HEK293T (cell line): ENCODE results near the gene SNAPC4.

ENCODE experiments used
- CTCF ChIA-PET: fragments of 350-600 bp; formaldehyde crosslinking; extraction: SDS; loops from one replicate; lab custom pipeline; 2021; ENCODE audit warnings: antibody characterized with exemption, inconsistent platforms; lab: Yijun Ruan, JAX
- POLR2A ChIA-PET: fragments of 350-600 bp; formaldehyde crosslinking; extraction: SDS; loops from one replicate; lab custom pipeline; 2020; ENCODE audit warnings: antibody characterized with exemption, inconsistent platforms; lab: Yijun Ruan, JAX
- DNase-seq: peaks from one replicate; pipeline ENCODE4 v3.0.0; 2012; ENCODE audit warnings: mixed read lengths; ENCODE audit errors: extremely low spot score
- ARNT ChIP-seq: fragments of 450-650 bp; IDR thresholded peaks from 2 replicates; pipeline ENCODE4 v1.6.1; 2017; ENCODE audit warnings: mild to moderate bottlenecking
- CTBP1 ChIP-seq: fragments of 450-650 bp; IDR thresholded peaks from 2 replicates; pipeline ENCODE4 v1.6.1; 2016; ENCODE audit warnings: borderline replicate concordance
- ELF4 ChIP-seq: fragments of 450-650 bp; IDR thresholded peaks from 2 replicates; pipeline ENCODE4 v1.6.1; 2017; ENCODE audit warnings: antibody characterized with exemption
- FOXA1 ChIP-seq: fragments of 450-650 bp; IDR thresholded peaks from 2 replicates; pipeline ENCODE4 v1.6.1; 2016; ENCODE audit warnings: mild to moderate bottlenecking
- FOXK2 ChIP-seq: fragments of 450-650 bp; IDR thresholded peaks from 2 replicates; pipeline ENCODE4 v1.6.1; 2016; ENCODE audit warnings: mild to moderate bottlenecking
- FOXM1 ChIP-seq: fragments of 450-650 bp; IDR thresholded peaks from 2 replicates; pipeline ENCODE4 v1.6.1; 2017; ENCODE audit warnings: mild to moderate bottlenecking, borderline replicate concordance
- HDGF ChIP-seq: fragments of 450-650 bp; IDR thresholded peaks from 2 replicates; pipeline ENCODE4 v1.6.1; 2017; ENCODE audit warnings: antibody characterized with exemption, borderline replicate concordance
- L3MBTL2 ChIP-seq: fragments of 450-650 bp; conservative IDR thresholded peaks from 2 replicates; pipeline ENCODE4 v1.6.1; 2016; ENCODE audit warnings: mild to moderate bottlenecking
- LEF1 ChIP-seq: fragments of 450-650 bp; IDR thresholded peaks from 2 replicates; pipeline ENCODE4 v1.6.1; 2017; ENCODE audit warnings: mild to moderate bottlenecking, borderline replicate concordance
- NFRKB ChIP-seq: fragments of 450-650 bp; IDR thresholded peaks from 2 replicates; pipeline ENCODE4 v1.6.1; 2016; ENCODE audit warnings: mild to moderate bottlenecking, moderate library complexity
- SP1 ChIP-seq: fragments of 450-650 bp; IDR thresholded peaks from 2 replicates; pipeline ENCODE4 v1.6.1; 2017
- SUZ12 ChIP-seq: fragments of 450-650 bp; IDR thresholded peaks from 2 replicates; pipeline ENCODE4 v1.6.1; 2016; ENCODE audit warnings: mild to moderate bottlenecking
- TARDBP ChIP-seq: fragments of 450-650 bp; IDR thresholded peaks from 2 replicates; pipeline ENCODE4 v1.6.1; 2016
- ZNF384 ChIP-seq: fragments of 450-650 bp; IDR thresholded peaks from 2 replicates; pipeline ENCODE4 v1.6.1; 2016
- TF ChIP-seq, protein P1 (sequence below): fragments of 450-650 bp; IDR thresholded peaks from 2 replicates; pipeline ENCODE4 v1.6.1; 2016

SNAPC4 gene

DNA sequence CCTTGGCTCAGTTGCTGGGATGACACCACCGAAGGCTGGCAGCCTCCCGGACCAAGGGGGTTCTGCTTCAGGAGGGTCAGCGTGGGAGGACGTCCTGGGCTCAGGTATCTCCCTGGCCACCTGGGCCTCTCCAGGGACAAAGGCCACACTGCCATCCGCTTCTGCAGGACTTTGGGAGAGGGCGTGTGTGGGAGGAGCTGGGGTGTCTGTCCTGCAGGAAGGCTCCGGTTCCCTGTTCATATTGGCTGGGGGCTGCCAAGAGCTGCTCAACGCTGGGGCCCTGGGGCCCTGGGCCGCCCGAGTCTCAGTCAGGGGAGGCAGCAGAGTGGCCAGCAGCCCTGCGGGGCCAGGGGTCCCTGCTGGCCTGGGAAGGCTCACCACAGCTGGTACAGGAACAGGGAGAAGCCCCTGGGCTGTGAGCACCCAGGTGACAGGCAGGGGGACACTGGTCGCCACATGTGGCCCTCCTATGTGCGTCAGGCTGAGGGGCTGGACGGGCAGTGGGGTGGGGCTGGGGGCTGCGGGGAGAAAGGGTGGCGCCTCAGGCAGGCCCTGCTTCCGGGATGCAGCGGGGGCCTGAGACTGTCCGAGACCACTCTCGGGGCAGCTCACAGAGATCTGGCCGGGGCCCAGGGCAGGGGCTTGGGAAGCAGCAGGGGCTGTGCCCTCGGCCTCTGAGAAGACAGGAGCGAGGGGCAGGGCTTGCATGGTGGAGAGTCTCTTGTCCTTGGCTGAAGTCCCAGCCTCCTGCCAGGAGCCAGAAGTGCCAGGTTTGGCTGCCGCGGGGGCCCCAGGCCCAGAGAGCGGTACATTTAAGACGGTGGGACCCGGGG, 21.6 kb downstream of the SNAPC4 start:
- ChIA-PET POLR2A (no interaction called here), CTCF (interaction anchor here (0.7 kb wide), 1 partner anchor 65 kb away, joined by 11 read pairs; no protein-coding TSS in a partner anchor)
- DNase-seq: no peak
- no peak for TF ChIP-seq ARNT
- TF ChIP-seq NFRKB: no peak
- no peak for TF ChIP-seq CTBP1
- no peak for TF ChIP-seq TARDBP
- TF ChIP-seq LEF1: no peak
- TF ChIP-seq FOXK2: no peak
- no peak for TF ChIP-seq ELF4
- no peak for TF ChIP-seq SP1

DNA sequence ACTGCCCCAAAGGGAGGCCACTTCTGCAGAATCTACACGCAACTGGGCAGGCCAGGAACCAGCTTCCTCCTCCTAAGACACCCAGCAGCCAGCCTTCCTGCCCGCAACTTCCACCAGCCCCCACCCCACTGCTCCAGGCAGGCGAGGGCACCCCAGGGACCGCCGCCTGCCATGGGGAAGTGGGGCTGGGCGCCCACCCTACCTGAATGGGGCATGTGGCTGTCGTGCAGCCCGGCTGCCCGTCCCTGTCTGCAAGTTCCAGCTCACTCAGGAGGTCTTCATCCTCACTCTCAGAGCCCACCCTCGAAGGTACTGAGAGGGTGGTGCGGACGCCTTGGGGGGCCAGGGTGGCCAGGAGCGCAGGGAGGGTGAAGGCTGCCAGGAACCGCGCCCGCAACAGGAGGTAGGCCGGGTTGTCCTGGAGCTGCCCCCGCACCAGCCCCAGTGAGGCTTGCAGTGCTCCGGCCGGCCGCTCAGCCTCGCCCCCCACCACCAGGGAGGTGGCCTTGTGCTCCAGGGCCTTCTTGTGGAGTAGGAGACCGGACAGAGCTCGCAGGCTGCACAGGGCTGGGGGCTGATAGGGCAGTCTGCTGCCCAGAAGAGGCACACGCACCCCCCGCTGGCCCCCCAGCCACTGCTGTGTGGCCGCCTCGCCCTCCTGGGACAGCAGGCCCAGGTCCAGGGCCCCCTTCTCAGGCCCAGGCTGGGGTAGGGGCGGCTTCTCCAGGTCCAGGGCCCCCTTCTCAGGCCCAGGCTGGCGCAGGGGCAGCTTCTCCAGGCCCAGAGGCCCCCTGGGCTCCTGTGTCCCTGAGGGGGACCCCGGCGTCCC, 22.4 kb downstream of the SNAPC4 start:
- ChIA-PET POLR2A (interaction anchor here (1.4 kb wide), 1 partner anchor 40 kb away, joined by 3 read pairs; no protein-coding TSS in a partner anchor), CTCF (no interaction called here)
- DNase-seq: no peak
- TF ChIP-seq FOXA1 (no peak), FOXM1 (no peak), LEF1 (no peak), HDGF (no peak), L3MBTL2 (no peak)

DNA sequence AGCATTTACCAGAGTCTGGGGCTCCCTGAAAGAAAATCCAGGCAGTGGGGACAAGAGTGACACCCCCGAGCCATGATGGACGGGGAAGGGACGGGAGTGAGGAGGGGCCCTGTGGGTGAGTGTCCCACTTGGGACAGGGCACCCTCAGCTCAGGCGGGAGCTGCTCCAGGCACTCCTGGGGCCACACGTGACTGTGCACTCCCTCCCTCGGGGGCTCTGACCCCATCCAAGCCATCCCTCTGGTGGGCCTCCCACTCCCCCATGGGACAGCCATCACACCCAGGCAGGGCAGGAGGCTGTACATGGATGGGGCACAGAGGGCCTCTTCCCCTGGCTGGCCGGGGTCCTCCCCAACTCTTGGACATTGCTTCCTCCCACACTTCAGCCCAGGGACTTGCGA, 23.5 kb downstream of the SNAPC4 start:
- ChIA-PET CTCF (no interaction called here), POLR2A (interaction anchor here (1.0 to 1.4 kb wide), 2 partner anchors 14 to 39 kb away, joined by 3 read pairs; no protein-coding TSS in a partner anchor)
- TF ChIP-seq FOXK2: no peak
- TF ChIP-seq CTBP1: no peak
- no peak for TF ChIP-seq TARDBP
- no peak for TF ChIP-seq ARNT
- no peak for TF ChIP-seq ZNF384
- TF ChIP-seq FOXA1: no peak
- no peak for TF ChIP-seq ELF4
- no peak for TF ChIP-seq LEF1
- no peak for TF ChIP-seq NFRKB
- DNase-seq: no peak

GRCh38 chr9:136375096-136375495, 24.9 kb downstream of the SNAPC4 start:
- ChIA-PET POLR2A (interaction anchor here (1.7 kb wide), 1 partner anchor 9 kb away, joined by 5 read pairs; no protein-coding TSS in a partner anchor), CTCF (no interaction called here)
- no peak for DNase-seq
- TF ChIP-seq HDGF (no peak), L3MBTL2 (no peak), NFRKB (no peak), TARDBP (no peak), FOXA1 (no peak), SP1 (no peak), ARNT (no peak), ELF4 (no peak), FOXK2 (no peak), SUZ12 (no peak), FOXM1 (no peak), ZNF384 (no peak)
- TF ChIP-seq, protein P1, sequence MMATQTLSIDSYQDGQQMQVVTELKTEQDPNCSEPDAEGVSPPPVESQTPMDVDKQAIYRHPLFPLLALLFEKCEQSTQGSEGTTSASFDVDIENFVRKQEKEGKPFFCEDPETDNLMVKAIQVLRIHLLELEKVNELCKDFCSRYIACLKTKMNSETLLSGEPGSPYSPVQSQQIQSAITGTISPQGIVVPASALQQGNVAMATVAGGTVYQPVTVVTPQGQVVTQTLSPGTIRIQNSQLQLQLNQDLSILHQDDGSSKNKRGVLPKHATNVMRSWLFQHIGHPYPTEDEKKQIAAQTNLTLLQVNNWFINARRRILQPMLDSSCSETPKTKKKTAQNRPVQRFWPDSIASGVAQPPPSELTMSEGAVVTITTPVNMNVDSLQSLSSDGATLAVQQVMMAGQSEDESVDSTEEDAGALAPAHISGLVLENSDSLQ: no peak

DNA sequence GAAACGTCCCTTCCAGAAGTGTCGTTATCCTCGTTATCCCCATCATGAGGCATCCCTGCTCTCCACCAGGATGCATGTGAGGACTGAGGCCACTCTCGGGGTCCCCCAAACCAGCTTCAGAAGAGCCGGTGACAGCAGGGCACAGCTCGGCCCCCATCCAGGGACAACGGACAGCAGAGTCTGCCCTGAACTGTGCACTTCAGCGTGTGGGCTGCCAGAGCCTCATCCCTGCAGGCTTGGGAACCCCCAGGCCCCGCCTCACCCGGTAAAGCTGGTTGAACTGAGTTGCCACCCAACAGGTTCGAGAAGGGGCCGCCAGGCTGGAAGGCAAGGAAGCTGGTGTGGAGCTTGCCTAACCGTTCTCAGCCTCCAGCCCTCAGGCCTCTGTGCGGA, 25.8 kb downstream of the SNAPC4 start:
- no peak for DNase-seq
- ChIA-PET CTCF (no interaction called here), POLR2A (interaction anchor here (1.7 to 3.1 kb wide), 2 partner anchors 8 to 11 kb away, joined by 5 to 10 read pairs; partner anchors contain the start of gene DNLZ)

More for the DNA sequence above, 25.8 kb downstream of the SNAPC4 start:
- TF ChIP-seq SUZ12: no peak
- TF ChIP-seq NFRKB: no peak
- TF ChIP-seq ARNT: no peak
- TF ChIP-seq HDGF: no peak
- no peak for TF ChIP-seq ELF4
- TF ChIP-seq ZNF384: no peak
- TF ChIP-seq, protein P1: no peak
- TF ChIP-seq SP1: no peak
- TF ChIP-seq L3MBTL2: no peak
- TF ChIP-seq FOXM1: no peak
